ENCODE data around the gene ARHGAP21. TPM values are rescaled to one million over a fixed set of nuclear protein-coding genes. Genes with fewer than 3 reads are reported as not detected.

Gene ARHGAP21
- total and polyA plus RNA-seq, 9 of the 15 experiments (the other 6 are each of a cell fraction or from before 2014, with no cell fraction given), result 13.6 to 145 (median 60.8) TPM

- TF ChIP-seq ZBTB11 (CRISPR knock-in tag; IDR thresholded peaks at IDR 0.05) (0 out of 6 replicates have a peak, but pooled peaks of 1 of the 3 experiments have one; percentile 26), ZBTB17 (CRISPR knock-in tag; IDR thresholded peaks at IDR 0.05) (no peak), ZBTB49 (CRISPR knock-in tag; IDR thresholded peaks at IDR 0.05; ENCODE audit: borderline replicate concordance) (no peak), RFX1 (IDR thresholded peaks at IDR 0.05) (no peak), HMBOX1 (IDR thresholded peaks at IDR 0.05) (peak; percentile 52), ZNF584 (CRISPR knock-in tag; IDR thresholded peaks at IDR 0.05; ENCODE audit: low read depth) (0 out of 2 replicates have a peak, but pooled peaks have one; percentile 36), NFE2 (IDR thresholded peaks at IDR 0.05; ENCODE audit: low read depth) (peak; percentile 51; the same call in 1 of the 2 replicates), POLR2H (tag; IDR thresholded peaks at IDR 0.05; ENCODE audit: low read depth) (0 out of 2 replicates have a peak, but pooled peaks have one; percentile 26), MYBL2 (IDR thresholded peaks at IDR 0.05; ENCODE audit: low read depth) (0 out of 2 replicates have a peak, but pooled peaks have one; percentile 20), MYBL2 (CRISPR knock-in tag; IDR thresholded peaks at IDR 0.05; ENCODE audit: borderline replicate concordance) (no peak)
- TF ChIP-seq, protein P1, sequence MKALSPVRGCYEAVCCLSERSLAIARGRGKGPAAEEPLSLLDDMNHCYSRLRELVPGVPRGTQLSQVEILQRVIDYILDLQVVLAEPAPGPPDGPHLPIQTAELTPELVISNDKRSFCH (CRISPR knock-in tag; IDR thresholded peaks at IDR 0.05), result no peak
- TF ChIP-seq, protein P1 (tag; IDR thresholded peaks at IDR 0.05), result 0 out of 2 replicates have a peak, but pooled peaks have one; percentile 40
Observed at GRCh38 chr10:24681572-24682088, 42.1 kb downstream of the ARHGAP21 start (continued).
